ENCODE measurements around the gene PROK1. TPM values are rescaled to one million over a fixed set of nuclear protein-coding genes. Genes with fewer than 3 reads are reported as not detected.

The PROK1 gene
- total RNA-seq, 1 donor from 2014 or later: not detected

DNA sequence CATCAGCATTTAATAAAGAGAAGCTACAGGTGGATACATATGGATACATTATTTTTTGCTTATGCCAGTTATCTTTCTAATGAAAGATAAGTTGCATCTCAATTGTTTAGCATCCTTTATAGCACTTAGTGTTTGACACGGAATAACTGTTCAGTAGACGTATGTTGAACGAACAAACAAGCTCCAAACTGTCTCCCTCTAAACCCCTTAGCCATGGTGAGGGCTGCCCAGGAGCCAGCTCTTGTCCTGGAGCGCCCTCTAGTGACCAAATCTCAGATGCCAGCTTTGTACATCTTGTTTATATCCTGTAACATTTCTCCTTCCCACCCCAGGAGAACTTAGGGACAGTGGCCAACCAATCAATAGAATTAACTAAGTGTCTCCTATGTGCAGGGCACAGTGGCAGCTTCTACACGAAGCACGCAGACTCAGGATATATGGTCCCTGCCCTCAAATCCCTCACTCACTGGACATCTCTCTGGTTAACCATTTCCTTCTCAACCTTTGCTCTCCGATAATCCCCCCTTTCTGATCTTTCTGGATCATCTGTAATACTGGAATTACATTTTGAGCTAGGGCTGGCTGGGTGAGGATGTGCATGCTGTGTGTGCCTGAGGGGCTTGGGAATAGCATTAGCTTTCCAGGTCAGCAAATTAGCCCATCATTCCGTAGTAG is 45.1 kb downstream of the PROK1 start:
- Histone ChIP-seq H3K36me3 (ENCODE audit: insufficient read depth, low read length) (no peaks in the 10 kb centered on the region), H3K4me1 (ENCODE audit: insufficient read depth, low read length) (no peaks in the 10 kb centered on the region), H3K9me3 (ENCODE audit: insufficient read depth, low read depth, low read length) (no peaks in the 10 kb centered on the region), H3K27ac (ENCODE audit: low read depth, low read length) (no peak overlapping the region), H2AFZ (ENCODE audit: low read depth, low read length) (no peak overlapping the region), H3K4me2 (ENCODE audit: low read length) (no peak overlapping the region), H3K79me2 (ENCODE audit: insufficient read depth, low read length) (no peaks in the 10 kb centered on the region), H3K27me3 (ENCODE audit: insufficient read depth, low read length) (peaks cover 3% of the 10 kb centered on the region), H3K4me3 (ENCODE audit: insufficient read depth, low read depth, low read length) (no peak overlapping the region), H4K20me1 (ENCODE audit: insufficient read depth, low read length) (no peaks in the 10 kb centered on the region), H3K9ac (ENCODE audit: low read length) (no peak overlapping the region)
- H3K27me3 Mint-ChIP-seq (ENCODE audit: low read depth, unreplicated experiment): peaks cover 51% of the 10 kb centered on the region
- H3K4me3 Mint-ChIP-seq (ENCODE audit: unreplicated experiment): no peak overlapping the region
- H3K4me1 Mint-ChIP-seq (ENCODE audit: low read depth, unreplicated experiment): no peaks in the 10 kb centered on the region
- FAIRE-seq (peak; percentile 93), DNase-seq (ENCODE audit: low read depth) (peak; percentile 40)
- peaks cover 2% of the 10 kb centered on the region for H3K9me3 Mint-ChIP-seq (ENCODE audit: unreplicated experiment)
- no peak for TF ChIP-seq EZH2 (IDR thresholded peaks at IDR 0.05; ENCODE audit: insufficient read depth, low read length)
- TF ChIP-seq, protein P1, sequence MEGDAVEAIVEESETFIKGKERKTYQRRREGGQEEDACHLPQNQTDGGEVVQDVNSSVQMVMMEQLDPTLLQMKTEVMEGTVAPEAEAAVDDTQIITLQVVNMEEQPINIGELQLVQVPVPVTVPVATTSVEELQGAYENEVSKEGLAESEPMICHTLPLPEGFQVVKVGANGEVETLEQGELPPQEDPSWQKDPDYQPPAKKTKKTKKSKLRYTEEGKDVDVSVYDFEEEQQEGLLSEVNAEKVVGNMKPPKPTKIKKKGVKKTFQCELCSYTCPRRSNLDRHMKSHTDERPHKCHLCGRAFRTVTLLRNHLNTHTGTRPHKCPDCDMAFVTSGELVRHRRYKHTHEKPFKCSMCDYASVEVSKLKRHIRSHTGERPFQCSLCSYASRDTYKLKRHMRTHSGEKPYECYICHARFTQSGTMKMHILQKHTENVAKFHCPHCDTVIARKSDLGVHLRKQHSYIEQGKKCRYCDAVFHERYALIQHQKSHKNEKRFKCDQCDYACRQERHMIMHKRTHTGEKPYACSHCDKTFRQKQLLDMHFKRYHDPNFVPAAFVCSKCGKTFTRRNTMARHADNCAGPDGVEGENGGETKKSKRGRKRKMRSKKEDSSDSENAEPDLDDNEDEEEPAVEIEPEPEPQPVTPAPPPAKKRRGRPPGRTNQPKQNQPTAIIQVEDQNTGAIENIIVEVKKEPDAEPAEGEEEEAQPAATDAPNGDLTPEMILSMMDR (IDR thresholded peaks at IDR 0.05; ENCODE audit: insufficient read depth, low read depth, low read length): peak; percentile 95
- H3K36me3 Mint-ChIP-seq (ENCODE audit: low read depth, unreplicated experiment): peaks cover 3% of the 10 kb centered on the region
- H3K27ac Mint-ChIP-seq (ENCODE audit: unreplicated experiment): no peak overlapping the region

DNA sequence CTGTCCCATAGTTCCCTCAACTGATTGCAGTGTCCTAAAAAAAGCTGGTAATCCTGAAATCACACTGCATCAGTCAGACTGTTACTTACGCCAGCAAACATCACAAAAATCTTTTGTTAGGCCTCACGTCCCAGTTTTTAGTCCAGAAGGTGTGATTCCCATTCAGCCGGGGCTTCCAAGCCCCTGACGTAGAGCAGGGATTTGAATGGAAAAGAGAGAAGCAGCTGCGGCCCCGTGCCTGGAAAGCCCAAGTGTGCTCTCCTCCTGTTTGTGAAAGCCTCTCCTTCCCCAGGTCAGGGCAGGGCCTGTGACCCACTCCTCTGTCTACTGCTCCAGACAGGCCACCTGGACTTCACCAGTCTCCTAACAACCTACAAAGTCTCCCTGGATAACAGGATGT is 47.3 kb downstream of the PROK1 start:
- no peak overlapping the region for H3K27ac Mint-ChIP-seq (ENCODE audit: unreplicated experiment)
- peaks cover 10% of the 10 kb centered on the region for H3K27me3 ChIP-seq (ENCODE audit: insufficient read depth, low read length)
- H3K4me3 ChIP-seq (ENCODE audit: insufficient read depth, low read depth, low read length): no peak overlapping the region
- peaks cover 2% of the 10 kb centered on the region for H3K36me3 Mint-ChIP-seq (ENCODE audit: low read depth, unreplicated experiment)
- peaks cover 2% of the 10 kb centered on the region for H3K9me3 Mint-ChIP-seq (ENCODE audit: unreplicated experiment)
- no peaks in the 10 kb centered on the region for H3K9me3 ChIP-seq (ENCODE audit: insufficient read depth, low read depth, low read length)
- DNase-seq (ENCODE audit: low read depth) (no peak), FAIRE-seq (no peak)
- no peak overlapping the region for H3K4me3 Mint-ChIP-seq (ENCODE audit: unreplicated experiment)
- no peaks in the 10 kb centered on the region for H3K36me3 ChIP-seq (ENCODE audit: insufficient read depth, low read length)
- no peak overlapping the region for H3K9ac ChIP-seq (ENCODE audit: low read length)
- no peaks in the 10 kb centered on the region for H4K20me1 ChIP-seq (ENCODE audit: insufficient read depth, low read length)
- no peak overlapping the region for H2AFZ ChIP-seq (ENCODE audit: low read depth, low read length)
- peaks cover 54% of the 10 kb centered on the region for H3K27me3 Mint-ChIP-seq (ENCODE audit: low read depth, unreplicated experiment)
- no peak for TF ChIP-seq EZH2 (IDR thresholded peaks at IDR 0.05; ENCODE audit: insufficient read depth, low read length)
- TF ChIP-seq, protein P1 (IDR thresholded peaks at IDR 0.05; ENCODE audit: insufficient read depth, low read depth, low read length): no peak
- no peaks in the 10 kb centered on the region for H3K4me1 Mint-ChIP-seq (ENCODE audit: low read depth, unreplicated experiment)
- H3K4me2 ChIP-seq (ENCODE audit: low read length): no peak overlapping the region
- H3K27ac ChIP-seq (ENCODE audit: low read depth, low read length): no peak overlapping the region
- H3K79me2 ChIP-seq (ENCODE audit: insufficient read depth, low read length): no peaks in the 10 kb centered on the region
- H3K4me1 ChIP-seq (ENCODE audit: insufficient read depth, low read length): no peaks in the 10 kb centered on the region

DNA sequence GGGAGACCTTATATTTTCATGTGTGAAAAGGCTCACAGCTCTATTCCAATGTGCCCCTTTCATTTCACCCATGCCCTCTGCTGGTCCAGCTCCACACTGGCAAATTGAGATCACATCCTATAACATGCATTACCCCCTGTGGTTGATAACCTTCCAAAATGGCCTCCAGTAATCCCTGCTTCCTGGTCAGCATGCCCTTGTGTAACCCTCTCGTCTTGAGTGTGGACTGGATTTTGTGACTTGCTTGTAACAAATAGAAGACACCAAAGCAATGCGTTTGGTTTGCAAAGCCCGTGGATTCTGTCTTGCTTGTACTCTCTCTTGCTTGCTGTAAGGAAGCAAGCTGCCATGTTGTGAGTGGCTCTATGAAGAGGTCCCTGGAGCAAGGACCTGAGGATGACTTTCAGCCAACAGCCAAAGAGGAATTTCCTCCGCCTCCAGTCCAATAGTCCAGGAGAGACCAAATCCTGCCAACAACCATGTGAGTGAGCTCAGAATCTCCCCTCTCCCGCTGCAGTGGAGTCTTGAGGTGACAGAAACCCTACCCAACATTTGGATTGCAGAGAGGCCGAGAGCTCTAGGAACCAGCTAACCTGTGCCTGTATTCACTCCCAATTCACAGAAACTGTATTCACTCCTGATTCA is 50.7 kb downstream of the PROK1 start:
- H3K27me3 Mint-ChIP-seq (ENCODE audit: low read depth, unreplicated experiment): peaks cover 58% of the 10 kb centered on the region
- FAIRE-seq (no peak), DNase-seq (ENCODE audit: low read depth) (no peak)
- H2AFZ ChIP-seq (ENCODE audit: low read depth, low read length): no peak overlapping the region
- H3K27ac Mint-ChIP-seq (ENCODE audit: unreplicated experiment): peak overlapping the region; percentile 18
- no peak overlapping the region for H3K27ac ChIP-seq (ENCODE audit: low read depth, low read length)
- H3K36me3 ChIP-seq (ENCODE audit: insufficient read depth, low read length): no peaks in the 10 kb centered on the region
- H3K4me3 Mint-ChIP-seq (ENCODE audit: unreplicated experiment): no peak overlapping the region
- peaks cover 2% of the 10 kb centered on the region for H3K9me3 Mint-ChIP-seq (ENCODE audit: unreplicated experiment)
- no peaks in the 10 kb centered on the region for H3K79me2 ChIP-seq (ENCODE audit: insufficient read depth, low read length)
- no peaks in the 10 kb centered on the region for H3K4me1 Mint-ChIP-seq (ENCODE audit: low read depth, unreplicated experiment)
- H3K4me1 ChIP-seq (ENCODE audit: insufficient read depth, low read length): no peaks in the 10 kb centered on the region
- no peaks in the 10 kb centered on the region for H3K9me3 ChIP-seq (ENCODE audit: insufficient read depth, low read depth, low read length)
- H3K4me3 ChIP-seq (ENCODE audit: insufficient read depth, low read depth, low read length): no peak overlapping the region
- TF ChIP-seq, protein P1 (IDR thresholded peaks at IDR 0.05; ENCODE audit: insufficient read depth, low read depth, low read length): no peak
- TF ChIP-seq EZH2 (IDR thresholded peaks at IDR 0.05; ENCODE audit: insufficient read depth, low read length): no peak
- H3K36me3 Mint-ChIP-seq (ENCODE audit: low read depth, unreplicated experiment): peaks cover 2% of the 10 kb centered on the region
- H3K27me3 ChIP-seq (ENCODE audit: insufficient read depth, low read length): peaks cover 10% of the 10 kb centered on the region
- H4K20me1 ChIP-seq (ENCODE audit: insufficient read depth, low read length): no peaks in the 10 kb centered on the region
- no peak overlapping the region for H3K4me2 ChIP-seq (ENCODE audit: low read length)
- H3K9ac ChIP-seq (ENCODE audit: low read length): no peak overlapping the region
